ENCODE measurements around the gene MMS22L.
A peak's percentile ranks its signal among the peaks of the same experiment; 100 is the strongest.

The MMS22L gene, protein sequence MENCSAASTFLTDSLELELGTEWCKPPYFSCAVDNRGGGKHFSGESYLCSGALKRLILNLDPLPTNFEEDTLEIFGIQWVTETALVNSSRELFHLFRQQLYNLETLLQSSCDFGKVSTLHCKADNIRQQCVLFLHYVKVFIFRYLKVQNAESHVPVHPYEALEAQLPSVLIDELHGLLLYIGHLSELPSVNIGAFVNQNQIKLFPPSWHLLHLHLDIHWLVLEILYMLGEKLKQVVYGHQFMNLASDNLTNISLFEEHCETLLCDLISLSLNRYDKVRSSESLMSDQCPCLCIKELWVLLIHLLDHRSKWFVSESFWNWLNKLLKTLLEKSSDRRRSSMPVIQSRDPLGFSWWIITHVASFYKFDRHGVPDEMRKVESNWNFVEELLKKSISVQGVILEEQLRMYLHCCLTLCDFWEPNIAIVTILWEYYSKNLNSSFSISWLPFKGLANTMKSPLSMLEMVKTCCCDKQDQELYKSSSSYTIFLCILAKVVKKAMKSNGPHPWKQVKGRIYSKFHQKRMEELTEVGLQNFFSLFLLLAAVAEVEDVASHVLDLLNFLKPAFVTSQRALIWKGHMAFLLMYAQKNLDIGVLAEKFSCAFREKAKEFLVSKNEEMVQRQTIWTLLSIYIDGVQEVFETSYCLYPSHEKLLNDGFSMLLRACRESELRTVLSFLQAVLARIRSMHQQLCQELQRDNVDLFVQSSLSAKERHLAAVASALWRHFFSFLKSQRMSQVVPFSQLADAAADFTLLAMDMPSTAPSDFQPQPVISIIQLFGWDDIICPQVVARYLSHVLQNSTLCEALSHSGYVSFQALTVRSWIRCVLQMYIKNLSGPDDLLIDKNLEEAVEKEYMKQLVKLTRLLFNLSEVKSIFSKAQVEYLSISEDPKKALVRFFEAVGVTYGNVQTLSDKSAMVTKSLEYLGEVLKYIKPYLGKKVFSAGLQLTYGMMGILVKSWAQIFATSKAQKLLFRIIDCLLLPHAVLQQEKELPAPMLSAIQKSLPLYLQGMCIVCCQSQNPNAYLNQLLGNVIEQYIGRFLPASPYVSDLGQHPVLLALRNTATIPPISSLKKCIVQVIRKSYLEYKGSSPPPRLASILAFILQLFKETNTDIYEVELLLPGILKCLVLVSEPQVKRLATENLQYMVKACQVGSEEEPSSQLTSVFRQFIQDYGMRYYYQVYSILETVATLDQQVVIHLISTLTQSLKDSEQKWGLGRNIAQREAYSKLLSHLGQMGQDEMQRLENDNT

DNA sequence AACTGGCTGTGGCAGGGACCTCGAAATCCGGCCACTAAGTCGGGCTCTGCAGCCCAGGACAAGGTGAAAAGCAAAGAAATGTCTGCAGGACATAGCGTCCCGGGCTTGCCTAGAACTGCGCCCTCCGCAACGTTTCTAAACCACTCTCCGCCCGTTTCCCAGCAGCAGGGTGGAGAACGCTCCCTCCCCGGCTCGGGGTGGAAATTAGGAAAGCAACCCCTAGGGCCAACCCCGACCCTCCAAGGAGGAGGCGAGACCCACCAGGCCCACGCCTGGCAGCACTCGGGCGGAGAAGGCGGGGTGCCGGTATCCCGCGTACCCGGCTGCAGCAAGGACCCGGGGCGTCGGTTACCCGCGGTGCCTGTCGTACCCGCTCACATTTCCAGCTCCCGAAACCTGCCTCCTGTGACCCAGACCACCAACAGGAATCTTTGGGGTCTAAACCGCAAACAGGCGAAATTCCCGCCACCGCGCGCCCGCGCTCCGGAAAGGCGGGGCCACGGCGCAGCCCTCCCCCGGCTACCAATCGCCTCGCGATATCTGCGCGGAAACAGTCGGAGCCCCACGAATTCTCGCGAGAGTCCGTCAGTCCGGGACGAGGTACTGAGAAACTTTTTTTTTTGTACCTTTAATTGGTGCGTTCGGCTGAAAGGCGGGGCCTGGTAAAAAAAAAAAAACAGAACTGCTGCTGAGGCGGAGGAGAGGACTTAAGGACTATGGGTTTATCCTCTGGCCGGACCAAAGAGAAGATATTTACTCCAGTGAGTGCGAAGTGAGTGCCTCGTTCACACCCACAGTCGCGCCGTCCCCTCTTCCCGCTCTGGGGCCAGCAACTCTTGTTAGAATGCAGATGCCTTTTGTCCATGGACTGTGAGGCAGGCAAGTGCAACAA lies at the start of gene MMS22L:
Gene MMS22L (minus strand): TSS at position 491 of the 892 bp plus-strand sequence. CDS start 739 bp downstream, outside the sequence.
- no peak for TF ChIP-seq EZH2 (IDR thresholded peaks at IDR 0.05)
- peak; percentile 55 for TF ChIP-seq FOXP2 (optimal IDR thresholded peaks at IDR 0.05; ENCODE audit: control extremely low read depth, extremely low read length, insufficient read depth)
- peak; percentile 81 for TF ChIP-seq POLR2AphosphoS5 (IDR thresholded peaks at IDR 0.05; ENCODE audit: borderline replicate concordance, low read depth, low read length)
- Histone ChIP-seq H3K9ac (ENCODE audit: insufficient read length) (peak within 1 kb of the TSS; percentile 98), H3K27ac (peak within 1 kb of the TSS; percentile 78), H3K4me3 (peak within 1 kb of the TSS; percentile 99), H3K9me3 (ENCODE audit: low read depth, low read length) (no peaks in the 10 kb centered on the region), H3K36me3 (ENCODE audit: insufficient read depth, low read length) (peaks cover 40% of the 10 kb centered on the region)
- peak; percentile 89 for DNase-seq (ENCODE audit: low read depth, low spot score)

DNA sequence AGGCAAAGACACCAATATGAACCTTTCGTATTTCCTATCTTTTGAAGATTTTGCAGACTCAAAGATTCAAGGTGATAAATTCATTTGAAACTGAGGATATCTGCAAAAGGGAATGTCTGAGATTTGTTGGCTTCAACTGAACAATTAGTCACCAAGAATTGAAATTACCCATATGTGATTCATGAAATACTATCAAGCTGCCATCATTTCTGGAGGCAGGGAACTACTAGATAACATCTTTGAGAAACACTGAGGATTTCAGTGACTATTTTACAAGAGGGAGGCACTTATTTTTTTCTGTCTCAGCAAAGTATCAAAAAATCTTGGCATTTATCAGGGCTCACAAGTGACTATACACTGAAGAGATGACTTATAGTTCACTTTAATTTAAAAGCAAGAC lies 39.8 kb upstream of the MMS22L start:
- DNase-seq (ENCODE audit: low read depth, low spot score) = no peak

DNA sequence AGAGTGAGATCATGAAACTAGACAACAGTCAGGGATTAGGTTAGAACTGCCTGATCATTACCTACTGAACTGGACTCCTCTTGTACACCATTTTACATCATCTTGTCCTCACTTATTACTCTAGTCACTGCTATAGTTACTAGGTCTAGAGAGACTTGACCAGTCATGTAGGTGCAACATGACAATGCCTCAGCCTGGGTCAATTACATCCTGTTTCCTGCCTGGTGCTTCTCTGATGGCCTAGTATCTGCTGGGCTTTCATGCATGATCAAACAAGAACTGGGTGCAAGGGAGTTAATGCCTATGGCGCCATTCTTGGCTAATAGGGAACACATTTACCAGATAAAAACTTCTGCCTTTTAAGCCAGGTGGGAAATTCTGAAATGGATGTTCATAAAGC lies 39.2 kb upstream of the MMS22L start:
- no peak overlapping the region for H3K9ac ChIP-seq (ENCODE audit: insufficient read length)
- no peaks in the 10 kb centered on the region for H3K36me3 ChIP-seq (ENCODE audit: insufficient read depth, low read length)
- H3K4me3 ChIP-seq = no peak overlapping the region
- no peak overlapping the region for H3K27ac ChIP-seq
- no peak for DNase-seq (ENCODE audit: low read depth, low spot score)
- TF ChIP-seq FOXP2 (optimal IDR thresholded peaks at IDR 0.05; ENCODE audit: control extremely low read depth, extremely low read length, insufficient read depth) (no peak), EZH2 (IDR thresholded peaks at IDR 0.05) (no peak), POLR2AphosphoS5 (IDR thresholded peaks at IDR 0.05; ENCODE audit: borderline replicate concordance, low read depth, low read length) (no peak)
- H3K9me3 ChIP-seq (ENCODE audit: low read depth, low read length) = no peaks in the 10 kb centered on the region

More for the DNA sequence above, 39.8 kb upstream of the MMS22L start:
- no peak overlapping the region for H3K4me3 ChIP-seq
- H3K9me3 ChIP-seq (ENCODE audit: low read depth, low read length) = no peaks in the 10 kb centered on the region
- H3K36me3 ChIP-seq (ENCODE audit: insufficient read depth, low read length) = no peaks in the 10 kb centered on the region
- no peak for TF ChIP-seq POLR2AphosphoS5 (IDR thresholded peaks at IDR 0.05; ENCODE audit: borderline replicate concordance, low read depth, low read length)
- TF ChIP-seq EZH2 (IDR thresholded peaks at IDR 0.05) = no peak
- no peak for TF ChIP-seq FOXP2 (optimal IDR thresholded peaks at IDR 0.05; ENCODE audit: control extremely low read depth, extremely low read length, insufficient read depth)
- H3K9ac ChIP-seq (ENCODE audit: insufficient read length) = no peak overlapping the region
- H3K27ac ChIP-seq = no peak overlapping the region

DNA sequence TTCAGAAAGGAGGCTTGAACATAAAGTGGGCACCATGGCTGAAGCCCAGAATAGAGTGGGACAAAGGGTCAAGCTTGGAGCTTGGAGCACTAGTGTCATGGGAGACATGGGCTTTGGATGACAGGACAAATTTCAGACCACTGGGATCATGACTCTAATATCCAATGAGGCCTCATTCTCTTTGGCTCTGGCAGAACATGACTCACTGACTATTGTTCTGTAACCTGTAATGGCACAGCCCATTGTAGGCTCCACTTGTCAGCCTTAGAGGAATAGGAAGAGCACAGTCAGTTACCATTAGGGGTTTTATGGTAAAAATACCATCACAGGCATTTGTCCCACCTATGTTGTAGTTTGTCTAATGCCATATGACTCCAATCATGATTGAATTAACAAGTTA lies 34.0 kb upstream of the MMS22L start:
- H3K27ac ChIP-seq = no peak overlapping the region
- no peaks in the 10 kb centered on the region for H3K36me3 ChIP-seq (ENCODE audit: insufficient read depth, low read length)
- no peak for TF ChIP-seq FOXP2 (optimal IDR thresholded peaks at IDR 0.05; ENCODE audit: control extremely low read depth, extremely low read length, insufficient read depth)
- TF ChIP-seq EZH2 (IDR thresholded peaks at IDR 0.05) = no peak
- TF ChIP-seq POLR2AphosphoS5 (IDR thresholded peaks at IDR 0.05; ENCODE audit: borderline replicate concordance, low read depth, low read length) = no peak
- DNase-seq (ENCODE audit: low read depth, low spot score) = no peak
- H3K4me3 ChIP-seq = no peak overlapping the region
- no peaks in the 10 kb centered on the region for H3K9me3 ChIP-seq (ENCODE audit: low read depth, low read length)
- no peak overlapping the region for H3K9ac ChIP-seq (ENCODE audit: insufficient read length)

DNA sequence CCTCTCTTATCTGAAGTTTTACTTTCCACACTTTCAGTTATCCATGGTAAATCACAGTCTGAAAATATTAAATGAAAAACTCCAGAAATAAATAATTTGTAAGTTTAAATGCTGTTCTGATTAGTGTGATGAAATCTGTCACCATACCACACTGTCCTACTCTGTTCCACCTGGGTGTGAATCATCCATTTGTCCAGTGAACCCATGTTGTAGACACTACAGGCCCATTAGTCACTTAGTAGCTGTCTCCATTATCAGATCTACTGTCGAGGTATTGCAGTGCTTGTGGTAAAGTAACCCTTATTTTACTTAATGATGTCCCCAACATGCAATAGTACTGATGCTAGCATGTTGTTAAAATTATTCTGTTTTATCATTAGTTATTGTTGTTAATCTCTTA lies 29.2 kb upstream of the MMS22L start:
- Histone ChIP-seq H3K9ac (ENCODE audit: insufficient read length) (no peak overlapping the region), H3K4me3 (no peak overlapping the region), H3K36me3 (ENCODE audit: insufficient read depth, low read length) (no peaks in the 10 kb centered on the region), H3K27ac (no peak overlapping the region), H3K9me3 (ENCODE audit: low read depth, low read length) (no peaks in the 10 kb centered on the region)
- TF ChIP-seq FOXP2 (optimal IDR thresholded peaks at IDR 0.05; ENCODE audit: control extremely low read depth, extremely low read length, insufficient read depth) (no peak), EZH2 (IDR thresholded peaks at IDR 0.05) (no peak), POLR2AphosphoS5 (IDR thresholded peaks at IDR 0.05; ENCODE audit: borderline replicate concordance, low read depth, low read length) (no peak)
- no peak for DNase-seq (ENCODE audit: low read depth, low spot score)

DNA sequence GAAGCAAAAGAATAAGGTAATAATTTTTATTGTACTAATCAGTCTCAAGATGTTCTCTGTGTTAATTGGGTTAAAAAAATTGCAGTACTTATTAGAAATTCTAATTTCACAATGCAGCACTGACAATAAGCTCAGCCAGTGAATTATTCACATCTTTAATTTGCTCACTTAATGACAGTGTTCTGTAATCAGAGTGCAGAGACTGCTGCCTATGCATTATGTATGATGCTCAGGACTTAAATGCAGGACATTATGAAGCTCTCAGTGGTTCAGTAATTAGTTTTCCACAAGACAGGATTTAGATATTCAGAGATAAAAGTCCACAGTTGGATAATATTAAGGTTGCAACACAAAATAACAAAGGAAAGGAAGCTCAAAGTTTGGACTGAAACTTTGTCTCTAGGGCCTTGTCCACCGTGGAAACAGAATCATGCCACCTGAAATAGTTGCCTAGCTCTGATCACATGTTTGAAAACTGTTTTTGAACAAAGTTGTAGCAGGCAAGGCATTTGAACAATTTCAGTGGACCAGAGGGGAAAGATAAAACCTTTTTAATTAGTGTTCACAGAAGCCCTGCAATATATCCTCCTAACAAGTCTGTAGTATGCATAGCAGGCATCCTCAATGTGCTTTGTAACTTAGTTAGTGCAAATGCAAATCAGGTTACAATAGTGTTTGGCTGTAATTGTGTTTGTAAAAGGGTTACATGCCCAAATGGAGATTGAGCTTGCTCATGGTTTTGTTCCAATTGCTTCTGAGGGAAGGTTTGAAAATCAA lies 23.7 kb upstream of the MMS22L start:
- no peaks in the 10 kb centered on the region for H3K36me3 ChIP-seq (ENCODE audit: insufficient read depth, low read length)
- TF ChIP-seq FOXP2 (optimal IDR thresholded peaks at IDR 0.05; ENCODE audit: control extremely low read depth, extremely low read length, insufficient read depth) (no peak), EZH2 (IDR thresholded peaks at IDR 0.05) (no peak), POLR2AphosphoS5 (IDR thresholded peaks at IDR 0.05; ENCODE audit: borderline replicate concordance, low read depth, low read length) (no peak)
- no peak overlapping the region for H3K4me3 ChIP-seq
- no peak overlapping the region for H3K9ac ChIP-seq (ENCODE audit: insufficient read length)
- no peaks in the 10 kb centered on the region for H3K9me3 ChIP-seq (ENCODE audit: low read depth, low read length)
- no peak for DNase-seq (ENCODE audit: low read depth, low spot score)
- no peak overlapping the region for H3K27ac ChIP-seq
